ENCODE results near the gene CELSR2.

DNA sequence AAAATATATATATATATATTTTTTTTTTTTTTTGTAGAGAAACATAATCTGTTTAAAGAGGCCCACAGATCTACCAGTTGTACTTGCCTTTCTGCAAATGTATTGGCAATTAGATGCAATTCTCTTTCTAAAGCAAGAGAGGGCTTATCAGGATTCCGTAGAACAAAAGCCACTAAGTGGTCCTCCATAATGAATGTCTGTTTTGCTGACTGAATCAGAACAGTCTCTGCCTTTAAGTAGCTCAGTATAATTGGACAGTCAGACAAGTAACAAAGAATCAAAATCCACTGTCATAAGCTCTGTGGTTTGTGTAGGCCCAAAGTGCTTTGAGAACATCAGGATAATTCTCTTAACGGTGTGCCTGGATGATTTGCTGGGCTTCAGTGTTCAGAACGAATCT is 18.3 kb upstream of the CELSR2 start:
- no peak for TF ChIP-seq CTCF (IDR thresholded peaks at IDR 0.05; ENCODE audit: low read depth, low read length, poor library complexity, severe bottlenecking)
- TF ChIP-seq EZH2phosphoT487 (IDR thresholded peaks at IDR 0.05; ENCODE audit: borderline replicate concordance, low read length) = no peak
